Mesendoderm (in vitro differentiated cells): ENCODE data around the gene ANKRD39.

Source experiments
- DNase-seq: peaks from one replicate; pipeline ENCODE4 v3.0.0; 2013
- H2AK5ac ChIP-seq: 2 replicates; pipeline ENCODE4 v1.6.1; 2013; ENCODE audit warnings: low read length, inconsistent platforms
- H2BK120ac ChIP-seq: 2 replicates; pipeline ENCODE4 v1.6.1; 2013; ENCODE audit warnings: low read depth, mild to moderate bottlenecking, low read length, moderate library complexity, mixed read lengths
- H2BK15ac ChIP-seq: replicated peaks from 2 replicates; pipeline ENCODE4 v1.6.1; 2013; ENCODE audit warnings: low read depth, mild to moderate bottlenecking, moderate library complexity
- H2BK5ac ChIP-seq: 2 replicates; pipeline ENCODE4 v1.6.1; 2013; ENCODE audit warnings: low read length, inconsistent platforms
- H3K18ac ChIP-seq: 2 replicates; pipeline ENCODE4 v1.6.1; 2013; ENCODE audit warnings: mild to moderate bottlenecking, low read length, mixed read lengths
- H3K23ac ChIP-seq: one replicate; pipeline ENCODE4 v1.6.1; 2013; ENCODE audit warnings: low read length
- H3K27ac ChIP-seq: 2 replicates; pipeline ENCODE4 v1.5.1; 2013; ENCODE audit warnings: low read depth, mild to moderate bottlenecking, inconsistent platforms, low read length, moderate library complexity
- H3K27me3 ChIP-seq: 2 replicates; pipeline ENCODE4 v1.6.1; 2013; ENCODE audit warnings: low read length, control low read depth, mild to moderate bottlenecking, inconsistent platforms; ENCODE audit not compliant: insufficient read depth, poor library complexity
- H3K36me3 ChIP-seq: 2 replicates; pipeline ENCODE4 v1.6.1; 2013; ENCODE audit warnings: low read length, inconsistent platforms; ENCODE audit not compliant: control insufficient read depth, insufficient read depth
- H3K4ac ChIP-seq: one replicate; pipeline ENCODE4 v1.6.1; 2013; ENCODE audit warnings: low read depth, mild to moderate bottlenecking, low read length, moderate library complexity
- H3K4me1 ChIP-seq: 2 replicates; pipeline ENCODE4 v1.6.1; 2013; ENCODE audit warnings: low read depth, low read length, inconsistent platforms; ENCODE audit not compliant: control insufficient read depth
- H3K4me2 ChIP-seq: 2 replicates; pipeline ENCODE4 v1.6.1; 2013; ENCODE audit warnings: low read length
- H3K4me3 ChIP-seq: 2 replicates; pipeline ENCODE4 v1.5.1; 2013; ENCODE audit warnings: mild to moderate bottlenecking, low read length
- H3K56ac ChIP-seq: one replicate; pipeline ENCODE4 v1.6.1; 2013; ENCODE audit warnings: low read length
- H3K79me1 ChIP-seq: 2 replicates; pipeline ENCODE4 v1.6.1; 2013; ENCODE audit warnings: low read length, inconsistent platforms
- H3K79me2 ChIP-seq: 2 replicates; pipeline ENCODE4 v1.6.1; 2013; ENCODE audit warnings: mild to moderate bottlenecking, low read length; ENCODE audit not compliant: control insufficient read depth, insufficient read depth
- H3K9ac ChIP-seq: 2 replicates; pipeline ENCODE4 v1.6.1; 2013; ENCODE audit warnings: low read length, inconsistent platforms
- H4K5ac ChIP-seq: one replicate; pipeline ENCODE4 v1.6.1; 2013; ENCODE audit warnings: low read length
- H4K8ac ChIP-seq: one replicate; pipeline ENCODE4 v1.6.1; 2013; ENCODE audit warnings: low read depth, mild to moderate bottlenecking, control low read depth, low read length, moderate library complexity
- WGBS: extraction: QIAGEN DNeasy Blood & Tissue Kit; methylation state at CpG from one replicate; pipeline ENCODE4 v1.1.7; 2013; ENCODE audit warnings: low lambda C conversion rate, missing lambda C conversion rate; ENCODE audit not compliant: insufficient coverage; ENCODE audit errors: extremely low coverage; 5-methylcytosine and 5-hydroxymethylcytosine counted together

Gene ANKRD39

GRCh38 chr2:96841701-96842495, 15.9 kb downstream of the ANKRD39 start:
- Histone ChIP-seq H3K4me2 (no peak overlapping the region), H3K79me1 (no peaks in the 10 kb centered on the region), H3K4me3 (no peak overlapping the region), H3K56ac (no peak overlapping the region), H3K9ac (no peak overlapping the region), H2BK15ac (no peak overlapping the region), H3K79me2 (no peaks in the 10 kb centered on the region), H2BK120ac (no peak overlapping the region), H3K27me3 (no peaks in the 10 kb centered on the region), H2BK5ac (no peak overlapping the region), H3K18ac (no peak overlapping the region), H2AK5ac (no peak overlapping the region), H3K4ac (no peak overlapping the region), H3K27ac (no peak overlapping the region), H4K5ac (no peak overlapping the region), H3K23ac (no peak overlapping the region), H3K4me1 (no peaks in the 10 kb centered on the region), H4K8ac (no peak overlapping the region), H3K36me3 (no peaks in the 10 kb centered on the region)
- DNase-seq: no peak
- no CpG with 5 or more reads among the region's 16 CpGs for WGBS

- no peak overlapping the region for H3K4ac ChIP-seq
- no peak overlapping the region for H3K9ac ChIP-seq
- H3K27ac ChIP-seq: no peak overlapping the region
- H2BK15ac ChIP-seq: no peak overlapping the region
- no peak overlapping the region for H3K56ac ChIP-seq
- H4K8ac ChIP-seq: no peak overlapping the region
- no peaks in the 10 kb centered on the region for H3K79me2 ChIP-seq
- H3K79me1 ChIP-seq: no peaks in the 10 kb centered on the region
- no peaks in the 10 kb centered on the region for H3K36me3 ChIP-seq
- no peak overlapping the region for H3K4me2 ChIP-seq
- no peak for DNase-seq
- no peaks in the 10 kb centered on the region for H3K27me3 ChIP-seq
- no peak overlapping the region for H3K23ac ChIP-seq
- no peak overlapping the region for H2AK5ac ChIP-seq
- no peak overlapping the region for H3K18ac ChIP-seq
- no peak overlapping the region for H3K4me3 ChIP-seq
- WGBS: no CpG with 5 or more reads among the region's 37 CpGs
- H2BK120ac ChIP-seq: no peak overlapping the region
- no peak overlapping the region for H2BK5ac ChIP-seq
- no peak overlapping the region for H4K5ac ChIP-seq
- H3K4me1 ChIP-seq: no peaks in the 10 kb centered on the region
These were observed 17.7 kb downstream of the ANKRD39 start for GRCh38 chr2:96839875-96840850.

GRCh38 chr2:96839293-96839874, 18.4 kb downstream of the ANKRD39 start:
- DNase-seq: no peak
- no peak overlapping the region for H3K27ac ChIP-seq
- H3K36me3 ChIP-seq: no peaks in the 10 kb centered on the region
- H4K8ac ChIP-seq: no peak overlapping the region
- WGBS: no CpG with 5 or more reads among the region's 42 CpGs
- H3K56ac ChIP-seq: no peak overlapping the region
- no peak overlapping the region for H4K5ac ChIP-seq
- H2AK5ac ChIP-seq: no peak overlapping the region
- no peaks in the 10 kb centered on the region for H3K79me2 ChIP-seq
- H2BK15ac ChIP-seq: no peak overlapping the region
- H2BK5ac ChIP-seq: no peak overlapping the region
- no peak overlapping the region for H3K4me2 ChIP-seq
- H3K79me1 ChIP-seq: no peaks in the 10 kb centered on the region
- H2BK120ac ChIP-seq: no peak overlapping the region
- H3K9ac ChIP-seq: no peak overlapping the region
- H3K18ac ChIP-seq: no peak overlapping the region
- no peak overlapping the region for H3K4me3 ChIP-seq
- no peak overlapping the region for H3K23ac ChIP-seq
- H3K4me1 ChIP-seq: no peaks in the 10 kb centered on the region
- no peaks in the 10 kb centered on the region for H3K27me3 ChIP-seq
- H3K4ac ChIP-seq: no peak overlapping the region

- Histone ChIP-seq H3K4me1 (no peaks in the 10 kb centered on the region), H2BK120ac (no peak overlapping the region), H2BK5ac (no peak overlapping the region), H3K18ac (no peak overlapping the region), H3K27me3 (no peaks in the 10 kb centered on the region), H3K27ac (no peak overlapping the region), H3K4me2 (no peak overlapping the region), H4K8ac (no peak overlapping the region), H3K9ac (no peak overlapping the region), H3K4ac (no peak overlapping the region), H3K23ac (no peak overlapping the region), H3K4me3 (no peak overlapping the region), H3K79me1 (no peaks in the 10 kb centered on the region), H3K36me3 (no peaks in the 10 kb centered on the region), H3K79me2 (no peaks in the 10 kb centered on the region), H4K5ac (no peak overlapping the region), H3K56ac (no peak overlapping the region), H2BK15ac (no peak overlapping the region), H2AK5ac (no peak overlapping the region)
- no CpG with 5 or more reads among the region's 23 CpGs for WGBS
- no peak for DNase-seq
These were observed 19.2 kb downstream of the ANKRD39 start for GRCh38 chr2:96838345-96839292.

GRCh38 chr2:96837575-96837974, 20.2 kb downstream of the ANKRD39 start:
- H4K8ac ChIP-seq: no peak overlapping the region
- no peak overlapping the region for H2AK5ac ChIP-seq
- H3K4ac ChIP-seq: no peak overlapping the region
- no peak overlapping the region for H2BK120ac ChIP-seq
- H3K27me3 ChIP-seq: no peaks in the 10 kb centered on the region
- no peak overlapping the region for H4K5ac ChIP-seq
- no peaks in the 10 kb centered on the region for H3K4me1 ChIP-seq
- H3K79me1 ChIP-seq: no peaks in the 10 kb centered on the region
- H2BK15ac ChIP-seq: no peak overlapping the region
- no CpG with 5 or more reads among the region's 9 CpGs for WGBS
- no peaks in the 10 kb centered on the region for H3K79me2 ChIP-seq
- H3K4me3 ChIP-seq: no peak overlapping the region
- no peak overlapping the region for H3K27ac ChIP-seq
- H3K36me3 ChIP-seq: no peaks in the 10 kb centered on the region
- H3K56ac ChIP-seq: no peak overlapping the region
- DNase-seq: no peak
- H3K18ac ChIP-seq: no peak overlapping the region
- no peak overlapping the region for H2BK5ac ChIP-seq
- no peak overlapping the region for H3K4me2 ChIP-seq
- H3K23ac ChIP-seq: no peak overlapping the region
- no peak overlapping the region for H3K9ac ChIP-seq
